Keratinocyte (primary cell): Measurements from ENCODE around the gene RHCE.
"Not testable (repeated sequence)": the region's sequence is repeated elsewhere in the genome, so short reads cannot be mapped to it uniquely, and the experiment has no call there.

Experiments used
- CTCF ChIP-seq, 3 experiments: IDR thresholded peaks in 1 of 3; conservative IDR thresholded peaks in 1 of 3; optimal IDR thresholded peaks in 1 of 3; 2 replicates in 2 of 3; 3 replicates in 1 of 3; pipeline versions ENCODE3 to v1.5.1; 2011; ENCODE audit warnings: low read length in 3 of 3, mild to moderate bottlenecking in 3 of 3, moderate library complexity in 2 of 3, control low read depth in 1 of 3, inconsistent platforms in 1 of 3; ENCODE audit not compliant: insufficient read depth in 2 of 3; ENCODE audit errors: extremely low read depth in 1 of 3
- EZH2 ChIP-seq: IDR thresholded peaks from one replicate; pipeline ENCODE4 v1.6.1; 2012; ENCODE audit warnings: inconsistent platforms, mild to moderate bottlenecking, low read length, moderate library complexity

- not testable (repeated sequence) for TF ChIP-seq CTCF (optimal IDR thresholded peaks at IDR 0.05 in 1 of 3, IDR thresholded peaks at IDR 0.05 in 1 of 3, conservative IDR thresholded peaks at IDR 0.05 in 1 of 3; ENCODE audit: extremely low read depth in 1 of 3, insufficient read depth in 2 of 3, low read length in 3 of 3); EZH2
Measured at GRCh38 chr1:25327864-25328790, 92.5 kb downstream of the RHCE start.
